Liver (tissue), 9 donors: Measurements from ENCODE around the gene CMTR2. TPM values are rescaled to one million over a fixed set of nuclear protein-coding genes. Genes with fewer than 3 reads are reported as not detected.

Experiments
- DNase-seq: peaks from one replicate; pipeline ENCODE4 v3.0.0-alpha.2; 2017; ENCODE audit warnings: low spot score
- H3K27ac ChIP-seq, 2 donors: one replicate each; pipeline ENCODE4 v1.7.0; 2013; ENCODE audit warnings: inconsistent platforms in 2 of 2, low read length in 2 of 2, control low read depth in 1 of 2, low read depth in 1 of 2, mild to moderate bottlenecking in 1 of 2
- H3K27me3 ChIP-seq, 4 donors: one replicate each; pipeline versions ENCODE4 v1.6.1 to v1.7.0; 2013; ENCODE audit warnings: low read length in 3 of 4, inconsistent platforms in 1 of 4, mild to moderate bottlenecking in 1 of 4, moderate library complexity in 1 of 4; ENCODE audit not compliant: control insufficient read depth in 4 of 4, insufficient read depth in 4 of 4
- H3K36me3 ChIP-seq, 4 donors: one replicate each; pipeline versions ENCODE4 v1.6.1 to v1.7.0; 2013; ENCODE audit warnings: low read length in 3 of 4, mild to moderate bottlenecking in 3 of 4, low read depth in 1 of 4, moderate library complexity in 1 of 4; ENCODE audit not compliant: control insufficient read depth in 4 of 4, insufficient read depth in 3 of 4
- H3K4me1 ChIP-seq, 4 donors: one replicate each; pipeline versions ENCODE4 v1.6.1 to v1.7.0; 2013; ENCODE audit warnings: low read length in 3 of 4, mild to moderate bottlenecking in 3 of 4, moderate library complexity in 1 of 4; ENCODE audit not compliant: control insufficient read depth in 4 of 4, insufficient read depth in 4 of 4
- H3K4me3 ChIP-seq, 3 donors: one replicate each; pipeline versions ENCODE4 v1.6.1 to v1.7.0; 2013; ENCODE audit warnings: low read length in 3 of 3, control low read depth in 1 of 3, low read depth in 1 of 3, mild to moderate bottlenecking in 1 of 3
- H3K9ac ChIP-seq, 2 donors: one replicate each; pipeline ENCODE4 v1.7.0; 2013; ENCODE audit warnings: low read length in 2 of 2, mild to moderate bottlenecking in 2 of 2, moderate library complexity in 2 of 2, control low read depth in 1 of 2, low read depth in 1 of 2
- H3K9me3 ChIP-seq, 4 donors: one replicate each; pipeline versions ENCODE4 v1.6.1 to v1.7.0; 2013; ENCODE audit warnings: low read length in 3 of 4; ENCODE audit not compliant: control insufficient read depth in 4 of 4
- ATF3 ChIP-seq: IDR thresholded peaks from 2 replicates; pipeline ENCODE4 v1.6.1; 2016; ENCODE audit warnings: antibody characterized with exemption
- CTCF ChIP-seq: fragments of 150-350 bp; IDR thresholded peaks from 2 replicates; pipeline ENCODE4 v1.5.1; 2017; ENCODE audit warnings: improper control_type of control experiment, low read depth, low read length; ENCODE audit not compliant: missing input control
- EGR1 ChIP-seq, 2 donors: IDR thresholded peaks; 2 replicates each; pipeline ENCODE4 v1.6.1; 2016 to 2018; ENCODE audit warnings: antibody characterized with exemption in 2 of 2, low read depth in 2 of 2
- FOXA1 ChIP-seq: IDR thresholded peaks from 2 replicates; pipeline ENCODE4 v1.6.1; 2016; ENCODE audit warnings: antibody characterized with exemption
- FOXA2 ChIP-seq: IDR thresholded peaks from 2 replicates; pipeline ENCODE4 v1.6.1; 2016; ENCODE audit warnings: antibody characterized with exemption
- GABPA ChIP-seq, 2 donors: IDR thresholded peaks in 1 of 2; conservative IDR thresholded peaks in 1 of 2; 2 replicates each; pipeline ENCODE4 v1.6.1; 2016; ENCODE audit warnings: antibody characterized with exemption in 2 of 2, mild to moderate bottlenecking in 1 of 2, moderate library complexity in 1 of 2
- HNF4A ChIP-seq, 2 donors: conservative IDR thresholded peaks; 2 replicates each; pipeline ENCODE4 v1.6.1; 2016; ENCODE audit warnings: antibody characterized with exemption in 2 of 2, mild to moderate bottlenecking in 2 of 2
- HNF4G ChIP-seq: IDR thresholded peaks from 2 replicates; pipeline ENCODE4 v1.6.1; 2016; ENCODE audit warnings: antibody characterized with exemption
- JUND ChIP-seq, 2 donors: IDR thresholded peaks; 2 replicates each; pipeline ENCODE4 v1.6.1; 2016; ENCODE audit warnings: antibody characterized with exemption in 2 of 2
- MAX ChIP-seq: IDR thresholded peaks from 2 replicates; pipeline ENCODE4 v1.6.1; 2016; ENCODE audit warnings: antibody characterized with exemption
- NR2F2 ChIP-seq: IDR thresholded peaks from 2 replicates; pipeline ENCODE4 v1.6.1; 2016; ENCODE audit warnings: antibody characterized with exemption
- RAD21 ChIP-seq, 2 donors: IDR thresholded peaks; 2 replicates each; pipeline ENCODE4 v1.6.1; 2016; ENCODE audit warnings: antibody characterized with exemption in 2 of 2, mild to moderate bottlenecking in 2 of 2
- REST ChIP-seq: IDR thresholded peaks from 2 replicates; pipeline ENCODE4 v1.6.1; 2016; ENCODE audit warnings: antibody characterized with exemption, mild to moderate bottlenecking
- RXRA ChIP-seq, 2 donors: IDR thresholded peaks; 2 replicates each; pipeline ENCODE4 v1.6.1; 2017 to 2018; ENCODE audit warnings: antibody characterized with exemption in 2 of 2, mild to moderate bottlenecking in 1 of 2
- SP1 ChIP-seq: IDR thresholded peaks from 2 replicates; pipeline ENCODE4 v1.6.1; 2018; ENCODE audit warnings: antibody characterized with exemption, mild to moderate bottlenecking
- TAF1 ChIP-seq: conservative IDR thresholded peaks from 2 replicates; pipeline ENCODE4 v1.6.1; 2016; ENCODE audit warnings: antibody characterized with exemption, mild to moderate bottlenecking
- YY1 ChIP-seq: IDR thresholded peaks from 2 replicates; pipeline ENCODE4 v1.6.1; 2016; ENCODE audit warnings: antibody characterized with exemption, mild to moderate bottlenecking
- ZBTB33 ChIP-seq: IDR thresholded peaks from 2 replicates; pipeline ENCODE4 v1.6.1; 2016; ENCODE audit warnings: antibody characterized with exemption
- WGBS: extraction: QIAGEN DNeasy Blood & Tissue Kit; methylation state at CpG from one replicate; pipeline ENCODE4 v1.1.7; 2013; 5-methylcytosine and 5-hydroxymethylcytosine counted together
- polyA plus RNA-seq, 2 donors: library from polyadenylated mRNA; stranded (reverse) in 1 of 2; unstranded in 1 of 2; fragments of 200-250 nt in 1 of 2; fragments of >200 nt in 1 of 2; fragmentation: Nextera tagmentation in 1 of 2; extraction: Ambion mirVana in 1 of 2; gene quantifications; one replicate each; pipeline versions ENCODE4 v1.2.1 to v1.2.3, GENCODE V29; 2013 to 2015
- total RNA-seq, 2 donors: library from RNA; depleted of rRNA; stranded (reverse); fragments of >200 nt; gene quantifications; one replicate each; pipeline ENCODE4 v1.2.3, GENCODE V29; 2014
- donor health status: healthy.
- donor health status: healthy.
- donor health status: healthy.
- donor health status: healthy.
- donor health status: healthy.

Gene CMTR2
- total and polyA plus RNA-seq, 4 donors = 6.8 to 28.0 (median 15.0) TPM

GRCh38 chr16:71287454-71287853 lies 1.7 kb downstream of the CMTR2 start:
- TF ChIP-seq REST (no peak), CTCF (no peak), SP1 (no peak), ATF3 (no peak), RAD21 (IDR thresholded peaks at IDR 0.05) (no peak), RXRA (IDR thresholded peaks at IDR 0.05) (no peak), JUND (IDR thresholded peaks at IDR 0.05) (no peak), YY1 (no peak), ZBTB33 (no peak), TAF1 (no peak), HNF4G (no peak), FOXA1 (no peak), NR2F2 (no peak), GABPA (IDR thresholded peaks at IDR 0.05 in 1 of 2, conservative IDR thresholded peaks at IDR 0.05 in 1 of 2) (no peak), EGR1 (IDR thresholded peaks at IDR 0.05; ENCODE audit: low read depth in 2 of 2) (no peak), MAX (no peak), FOXA2 (no peak), HNF4A (conservative IDR thresholded peaks at IDR 0.05) (no peak)
- no peak for DNase-seq
- no peaks in the 10 kb centered on the region for H3K9me3 ChIP-seq
- 94% methylated on average over 2 of the region's 2 CpGs for WGBS
- H3K9ac ChIP-seq = no peak overlapping the region
- peaks cover 2 to 26% (median 18%) of the 10 kb centered on the region in 4 donors for H3K36me3 ChIP-seq
- H3K27ac ChIP-seq = no peak overlapping the region
- H3K27me3 ChIP-seq = no peaks in the 10 kb centered on the region
- peaks cover 7 to 12% (median 9%) of the 10 kb centered on the region in 4 donors for H3K4me1 ChIP-seq
- H3K4me3 ChIP-seq = no peak overlapping the region
